HepG2 (cell line): ENCODE results near the gene SDE2. TPM values are rescaled to one million over a fixed set of nuclear protein-coding genes. Genes with fewer than 3 reads are reported as not detected.

ENCODE experiments used
- ATAC-seq: fragments of 200-7000 bp; cut with Tn5 transposase; 3 replicates; pipeline ENCODE4 v1.9.1; 2020; ENCODE audit warnings: mild to moderate bottlenecking, moderate library complexity
- BruUV-seq: library from RNA; stranded (reverse); fragments of 400-500 nt; replicated peaks from 2 replicates; lab custom pipeline; 2021; lab: Mats Ljungman, UMichigan
- CTCF ChIA-PET: fragments of 300-600 bp; formaldehyde crosslinking; extraction: SDS; loops from one replicate; lab custom pipeline; 2021; ENCODE audit warnings: low total read pairs, inconsistent platforms, low intra/inter-chr PET ratio; lab: Yijun Ruan, JAX
- POLR2A ChIA-PET: fragments of 350-600 bp; sonication (Branson Sonifier 250); formaldehyde crosslinking; loops from one replicate; lab custom pipeline; 2020; ENCODE audit warnings: antibody characterized with exemption, inconsistent platforms; lab: Yijun Ruan, JAX
- DNase-seq: peaks from one replicate; pipeline ENCODE4 v3.0.0-alpha.2; 2015; ENCODE audit warnings: low spot score
- FAIRE-seq: peaks from 3 replicates; lab custom pipeline; 2011; peaks lifted over from hg19 to GRCh38; lab: Jason Lieb, UNC
- H2AFZ ChIP-seq: one replicate; pipeline ENCODE4 v1.6.1; 2011; ENCODE audit warnings: low read length, inconsistent platforms
- H3K27ac ChIP-seq: fragments of 300-600 bp; 3 replicates; pipeline ENCODE4 v1.8.0; 2011; ENCODE audit warnings: mixed run types, mild to moderate bottlenecking, mixed read lengths, low read length, inconsistent platforms; ENCODE audit not compliant: insufficient read depth; ENCODE audit errors: extremely low read length
- H3K27me3 ChIP-seq, 2 experiments: fragments of 200-600 bp in 1 of 2; 2 replicates in 1 of 2; 3 replicates in 1 of 2; pipeline versions ENCODE4 v1.6.0 to v1.8.0; 2011; ENCODE audit warnings: low read length in 2 of 2, mild to moderate bottlenecking in 2 of 2, moderate library complexity in 2 of 2, inconsistent platforms in 1 of 2; ENCODE audit not compliant: insufficient read depth in 2 of 2, control insufficient read depth in 1 of 2
- H3K36me3 ChIP-seq, 2 experiments: fragments of 200-600 bp in 1 of 2; replicated peaks in 1 of 2; 2 replicates in 1 of 2; 3 replicates in 1 of 2; pipeline versions ENCODE4 v1.5.1 to v1.8.0; 2011; ENCODE audit warnings: low read length in 2 of 2, inconsistent platforms in 1 of 2; ENCODE audit not compliant: insufficient read depth in 2 of 2, control insufficient read depth in 1 of 2
- H3K4me1 ChIP-seq: 2 replicates; pipeline ENCODE4 v1.5.1; 2012; ENCODE audit warnings: low read length, inconsistent platforms; ENCODE audit not compliant: insufficient read depth
- H3K4me2 ChIP-seq: 2 replicates; pipeline ENCODE4 v1.6.0; 2011; ENCODE audit warnings: low read depth, low read length, inconsistent platforms
- H3K4me3 ChIP-seq, 3 experiments: fragments of 200-600 bp in 1 of 3; sonication (generic), shearing (Covaris generic) in 1 of 3; replicated peaks in 1 of 3; 2 replicates each; pipeline ENCODE4 v1.5.1; 2011 to 2016; ENCODE audit warnings: low read length in 3 of 3, inconsistent platforms in 2 of 3, low read depth in 2 of 3, mild to moderate bottlenecking in 2 of 3, control low read depth in 1 of 3, mixed read lengths in 1 of 3; ENCODE audit not compliant: insufficient read depth in 1 of 3
- H3K79me2 ChIP-seq: one replicate; pipeline ENCODE4 v1.6.1; 2011; ENCODE audit warnings: low read length, inconsistent platforms; ENCODE audit not compliant: insufficient read depth
- H3K9ac ChIP-seq: 2 replicates; pipeline ENCODE4 v1.6.0; 2011; ENCODE audit warnings: mild to moderate bottlenecking, low read depth, low read length, inconsistent platforms; ENCODE audit not compliant: insufficient read depth
- H3K9me3 ChIP-seq: 2 replicates; pipeline ENCODE4 v1.5.1; 2012; ENCODE audit warnings: mild to moderate bottlenecking, low read length
- H4K20me1 ChIP-seq: 2 replicates; pipeline ENCODE4 v1.6.0; 2011; ENCODE audit warnings: inconsistent platforms, mild to moderate bottlenecking, low read length, moderate library complexity; ENCODE audit not compliant: insufficient read depth
- FUBP1 ChIP-seq: sonication (generic); formaldehyde crosslinking; IDR thresholded peaks from 2 replicates; pipeline ENCODE4 v1.5.1; 2020; ENCODE audit warnings: missing genetic modification reagents, mild to moderate bottlenecking, borderline replicate concordance
- GLI4 ChIP-seq: sonication (generic); formaldehyde crosslinking; IDR thresholded peaks from 2 replicates; pipeline ENCODE4 v1.5.1; 2020; ENCODE audit warnings: missing genetic modification reagents, mild to moderate bottlenecking, moderate library complexity, borderline replicate concordance
- KLF11 ChIP-seq: IDR thresholded peaks from 2 replicates; pipeline ENCODE4 v1.6.1; 2016; ENCODE audit warnings: missing compliant biosample characterization
- NR0B2 ChIP-seq: sonication (generic); formaldehyde crosslinking; IDR thresholded peaks from 2 replicates; pipeline ENCODE4 v1.4.0; 2020; ENCODE audit warnings: mild to moderate bottlenecking, missing genetic modification reagents
- SOX5 ChIP-seq: IDR thresholded peaks from 2 replicates; pipeline ENCODE4 v1.6.1; 2016; ENCODE audit warnings: borderline replicate concordance
- ZFP37 ChIP-seq: sonication (generic); formaldehyde crosslinking; IDR thresholded peaks from 2 replicates; pipeline ENCODE4 v1.4.0; 2020; ENCODE audit warnings: missing genetic modification reagents, borderline replicate concordance
- ZFP91 ChIP-seq: sonication (generic); formaldehyde crosslinking; IDR thresholded peaks from 2 replicates; pipeline ENCODE4 v1.9.0; 2022; ENCODE audit warnings: missing genetic modification reagents, mild to moderate bottlenecking, borderline replicate concordance
- ZNF235 ChIP-seq: sonication (generic); formaldehyde crosslinking; IDR thresholded peaks from 2 replicates; pipeline ENCODE4 v1.8.1; 2023; ENCODE audit warnings: mild to moderate bottlenecking, missing genetic modification reagents, borderline replicate concordance
- ZNF512B ChIP-seq: sonication (generic); formaldehyde crosslinking; IDR thresholded peaks from 2 replicates; pipeline ENCODE4 v1.5.1; 2020; ENCODE audit warnings: missing genetic modification reagents, mild to moderate bottlenecking, borderline replicate concordance
- ZNF687 ChIP-seq: sonication (generic); formaldehyde crosslinking; IDR thresholded peaks from 2 replicates; pipeline ENCODE4 v1.5.1; 2020; ENCODE audit warnings: mild to moderate bottlenecking, missing genetic modification reagents, moderate library complexity
- whole genome bisulfite sequencing: methylation state at CpG from one replicate; pipeline ENCODE4 v1.1.6; 2017; ENCODE audit warnings: low lambda C conversion rate; 5-methylcytosine and 5-hydroxymethylcytosine counted together
- in situ Hi-C: cut with HindIII; loops from 2 replicates; pipeline ENCODE4 v1.10.0; 2017; ENCODE audit warnings: low pct_unique_long_range_greater_than_20kb; ENCODE audit not compliant: extremely low pct_ligation_motif_present
- intact Hi-C: fragments of 100-400 bp; cut with micrococcal nuclease; formaldehyde crosslinking; loops from one replicate; pipeline ENCODE4 v1.10.0; 2022; ENCODE audit not compliant: unreplicated experiment
- polyA plus RNA-seq, 8 experiments: library from polyadenylated mRNA; depleted of rRNA in 3 of 8; stranded (reverse) in 7 of 8; unstranded in 1 of 8; fragments of >200 nt; fragmentation: Illumina TruSeq in 4 of 8; extraction: Trizol in 4 of 8; gene quantifications; 2 replicates each; pipeline versions ENCODE4 v1.2.1 to v1.2.3, GENCODE V29; 2011 to 2016; ENCODE audit warnings: low read depth in 4 of 8, missing spikeins in 1 of 8, mixed read lengths in 1 of 8; ENCODE audit not compliant: insufficient read depth in 1 of 8
- total RNA-seq, 5 experiments: library from RNA; depleted of rRNA; stranded (reverse); fragments of >200 nt; fragmentation: Illumina TruSeq; extraction: Trizol; gene quantifications; 2 replicates each; pipeline ENCODE4 v1.2.3, GENCODE V29; 2016; ENCODE audit warnings: low read depth in 1 of 5

Gene SDE2
- total and polyA plus RNA-seq, 2 of the 13 experiments (the other 11 are each of a cell fraction or from before 2014, with no cell fraction given), result 10.8 to 19.6 TPM

GRCh38 chr1:226033582-226033981 lies 34.4 kb upstream of the SDE2 start:
- no peak for TF ChIP-seq ZNF512B
- TF ChIP-seq NR0B2 (CRISPR knock-in tag), result no peak
- no peak for TF ChIP-seq ZFP91 (CRISPR knock-in tag)
- no peak for TF ChIP-seq GLI4 (CRISPR knock-in tag)
- TF ChIP-seq SOX5 (CRISPR knock-in tag), result no peak
- TF ChIP-seq ZNF235 (CRISPR knock-in tag), result no peak
- TF ChIP-seq KLF11, result no peak
- no peak for TF ChIP-seq FUBP1 (CRISPR knock-in tag)
- no peak for TF ChIP-seq ZFP37 (CRISPR knock-in tag)
- no peak for TF ChIP-seq ZNF687 (CRISPR knock-in tag)
- 45% methylated on average over 4 of the region's 4 CpGs for WGBS
- ChIA-PET CTCF (no interaction called here), POLR2A (interaction anchor here (0.5 to 1.6 kb wide), 2 partner anchors 34 to 47 kb away, joined by 3 to 6 read pairs; partner anchors contain the start of gene SDE2)
- Histone ChIP-seq H3K4me2 (no peak overlapping the region), H3K27me3 (peaks cover 1 to 5% of the 10 kb centered on the region in 2 experiments; a peak in 1 of 5 replicates), H4K20me1 (no peaks in the 10 kb centered on the region), H3K4me1 (peaks cover 13% of the 10 kb centered on the region), H3K36me3 (no peaks in the 10 kb centered on the region), H3K4me3 (no peak overlapping the region), H3K9ac (no peak overlapping the region), H3K27ac (no peak overlapping the region), H3K9me3 (no peaks in the 10 kb centered on the region), H2AFZ (no peak overlapping the region), H3K79me2 (no peaks in the 10 kb centered on the region)
- in situ Hi-C loops (no loop called here), intact Hi-C loops (no loop called here)
- BruUV-seq, result no TSS peak
- ATAC-seq, result no peak
- no peak for FAIRE-seq
- DNase-seq, result no peak
